Measurements from ENCODE around the gene CACNB2. TPM values are rescaled to one million over a fixed set of nuclear protein-coding genes. Genes with fewer than 3 reads are reported as not detected.

CACNB2 gene
- total and polyA plus RNA-seq, 8 donors: 4.9 to 11.1 (median 7.3) TPM

GRCh38 chr10:18571076-18571475 lies 430.9 kb downstream of the CACNB2 start:
- H3K4me3 ChIP-seq: no peak overlapping the region
- intact Hi-C loops (cut with DNase I): no loop called here
- H3K4me1 ChIP-seq: no peaks in the 10 kb centered on the region
- no peak for FAIRE-seq
- ATAC-seq: no peak
- H3K27ac ChIP-seq: no peak overlapping the region
- H3K27me3 ChIP-seq: no peaks in the 10 kb centered on the region
- TF ChIP-seq CTCF (IDR thresholded peaks at IDR 0.05): no peak
- DNase-seq: no peak
- no peaks in the 10 kb centered on the region for H3K9me3 ChIP-seq
- no peaks in the 10 kb centered on the region for H3K36me3 ChIP-seq

GRCh38 chr10:18571780-18572179 lies 431.6 kb downstream of the CACNB2 start:
- intact Hi-C loops (cut with DNase I): no loop called here
- Histone ChIP-seq H3K27ac (no peak overlapping the region), H3K36me3 (no peaks in the 10 kb centered on the region), H3K4me3 (no peak overlapping the region), H3K27me3 (no peaks in the 10 kb centered on the region), H3K4me1 (no peaks in the 10 kb centered on the region), H3K9me3 (no peaks in the 10 kb centered on the region)
- TF ChIP-seq CTCF (IDR thresholded peaks at IDR 0.05): no peak
- WGBS, 2 donors: 98 to 100% methylated on average over 1 of the region's 1 CpG
- ATAC-seq (no peak), FAIRE-seq (no peak), DNase-seq (no peak)

- Histone ChIP-seq H3K9me3 (no peaks in the 10 kb centered on the region), H3K36me3 (no peaks in the 10 kb centered on the region), H3K27me3 (no peaks in the 10 kb centered on the region), H3K4me1 (no peaks in the 10 kb centered on the region), H3K4me3 (no peak overlapping the region), H3K27ac (no peak overlapping the region)
- intact Hi-C loops (cut with DNase I): no loop called here
- FAIRE-seq: no peak
- TF ChIP-seq CTCF (IDR thresholded peaks at IDR 0.05): no peak
- ATAC-seq: no peak
- WGBS, 2 donors: 86 to 91% methylated on average over 8 of the region's 8 CpGs
- no peak for DNase-seq
Observed at GRCh38 chr10:18572959-18573561, 432.8 kb downstream of the CACNB2 start.

- WGBS, 2 donors: 98 to 99% methylated on average over 6 of the region's 6 CpGs
Observed at GRCh38 chr10:18576586-18576985, 436.4 kb downstream of the CACNB2 start.

More at GRCh38 chr10:18576586-18576985, 436.4 kb downstream of the CACNB2 start:
- no peak for DNase-seq
- no peaks in the 10 kb centered on the region for H3K27me3 ChIP-seq
- no peaks in the 10 kb centered on the region for H3K36me3 ChIP-seq
- peaks cover 0 to 4% (median 0%) of the 10 kb centered on the region in 4 donors for H3K9me3 ChIP-seq
- no peak for TF ChIP-seq CTCF (IDR thresholded peaks at IDR 0.05)
- no peak overlapping the region for H3K4me3 ChIP-seq
- no peaks in the 10 kb centered on the region for H3K4me1 ChIP-seq
- no peak for FAIRE-seq
- intact Hi-C loops (cut with DNase I): no loop called here
- no peak for ATAC-seq
- H3K27ac ChIP-seq: no peak overlapping the region

All from pancreas (tissue), 10 donors.